Ramos (cell line): Measurements from ENCODE around the gene GNA14.
"Not testable (repeated sequence)": the region's sequence is repeated elsewhere in the genome, so short reads cannot be mapped to it uniquely, and the experiment has no call there.

ENCODE experiments used
- in situ Hi-C: fragments of 300-500 bp; cut with MboI; formaldehyde crosslinking; loops from one replicate; pipeline ENCODE4 v1.14.3; 2022; ENCODE audit warnings: low sequenced_read_pairs; ENCODE audit not compliant: unreplicated experiment

Gene GNA14

DNA sequence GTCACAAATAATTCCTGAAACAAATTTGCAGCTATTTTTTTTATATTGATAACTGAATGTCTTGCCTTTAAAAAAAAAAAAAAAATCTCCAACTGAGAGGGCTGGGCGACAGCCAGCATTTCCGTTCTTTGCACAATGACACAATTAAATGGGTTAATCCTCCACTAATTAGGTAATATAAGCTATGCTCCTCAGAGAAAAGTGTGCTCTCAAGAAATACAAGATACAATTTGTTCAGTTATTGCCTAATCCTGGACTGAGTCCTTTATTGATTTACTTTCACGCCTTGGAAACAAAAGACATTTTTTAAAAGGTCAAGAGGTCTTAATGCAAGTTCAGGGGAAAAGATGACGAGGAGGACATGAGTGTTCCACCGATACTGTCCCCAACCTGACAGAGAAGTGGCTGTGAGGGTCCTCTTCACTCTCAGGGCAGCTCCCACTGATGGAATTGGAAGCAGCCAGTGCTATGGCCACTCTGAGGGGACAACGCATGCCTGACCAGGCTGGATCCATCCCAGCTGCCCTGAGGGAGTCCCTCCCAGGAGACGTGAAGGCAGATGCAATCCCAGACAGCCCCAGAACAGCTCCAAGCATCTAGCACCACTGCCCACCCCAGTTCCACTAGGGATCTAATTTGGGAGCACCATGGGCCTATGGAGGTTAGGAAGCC is 220.7 kb downstream of the GNA14 start:
- in situ Hi-C loops = no loop called here

DNA sequence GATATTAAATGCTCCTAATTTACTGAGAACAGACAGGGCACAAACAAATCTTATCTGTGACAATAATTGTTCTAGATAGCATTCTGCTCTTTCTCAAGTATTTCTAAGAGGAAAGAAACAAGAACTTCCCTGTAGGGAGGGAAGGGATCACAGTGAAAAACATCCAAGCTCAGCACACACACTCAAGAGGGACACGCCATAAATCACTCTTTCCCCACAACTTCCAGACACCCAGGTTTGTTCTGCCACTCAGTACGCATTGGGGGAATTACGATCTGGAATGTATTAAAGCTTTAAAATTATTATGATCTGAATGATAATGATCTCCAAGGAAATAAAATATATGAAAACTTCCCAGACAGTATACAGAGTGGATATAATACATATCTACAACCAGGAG is 221.4 kb downstream of the GNA14 start:
- in situ Hi-C loops = no loop called here

DNA sequence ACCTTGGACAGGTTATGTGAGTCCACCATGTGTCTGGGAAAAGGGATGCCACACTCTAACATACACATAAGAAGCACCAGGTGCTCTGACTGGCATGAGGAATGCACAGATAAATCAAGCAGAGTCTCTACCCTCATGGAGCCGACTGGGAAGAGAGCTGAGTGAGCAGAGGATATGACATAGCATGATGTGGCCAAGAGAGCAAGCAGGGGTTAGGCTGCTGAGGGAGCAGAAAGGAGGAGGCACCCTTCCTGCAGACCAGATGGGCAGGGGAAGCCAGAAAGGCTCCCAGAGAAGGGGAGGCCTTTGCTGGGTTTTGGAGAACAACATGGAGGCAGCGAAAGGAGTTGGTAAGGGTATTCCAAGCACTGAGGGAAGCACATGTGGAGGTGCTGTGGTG is 223.1 kb downstream of the GNA14 start:
- in situ Hi-C loops = no loop called here

DNA sequence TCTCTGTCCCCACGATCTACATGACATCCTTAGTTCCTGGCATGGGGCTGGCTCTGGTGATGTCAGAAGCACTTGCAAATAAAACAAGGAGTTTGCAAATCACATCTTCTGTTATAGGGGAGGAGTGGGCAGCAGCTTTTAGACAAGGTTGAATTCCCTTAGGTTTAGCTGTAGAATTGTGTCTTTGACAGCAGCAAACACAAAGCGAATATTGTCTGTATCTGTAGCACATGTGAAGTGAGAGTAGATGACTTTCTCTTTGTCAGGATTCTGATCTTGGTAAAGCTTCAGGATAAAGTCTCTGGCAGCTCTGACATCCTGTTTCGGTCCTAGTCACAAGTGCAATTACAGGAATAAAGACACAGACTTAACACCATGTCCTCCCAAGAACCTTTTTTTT is 224.3 kb downstream of the GNA14 start:
- in situ Hi-C loops = no loop called here

DNA sequence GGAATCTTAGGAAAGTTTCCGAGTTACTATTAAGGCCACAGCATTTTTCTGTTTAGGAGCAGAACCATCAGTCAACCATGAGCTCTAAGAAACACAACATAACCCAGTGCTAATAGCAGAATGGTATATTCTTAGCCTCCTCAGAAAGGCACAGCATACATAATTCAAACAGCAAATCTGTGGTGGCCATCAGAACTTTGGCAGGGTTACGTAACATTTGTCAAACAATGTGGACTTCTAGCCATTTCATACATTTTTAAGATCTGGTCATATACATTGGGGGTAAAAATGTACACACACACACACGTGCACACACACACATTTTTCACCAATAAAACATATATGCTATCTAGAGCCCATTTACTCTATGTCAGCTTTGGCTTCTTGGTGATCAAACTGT is 225.2 kb downstream of the GNA14 start:
- in situ Hi-C loops = no loop called here

DNA sequence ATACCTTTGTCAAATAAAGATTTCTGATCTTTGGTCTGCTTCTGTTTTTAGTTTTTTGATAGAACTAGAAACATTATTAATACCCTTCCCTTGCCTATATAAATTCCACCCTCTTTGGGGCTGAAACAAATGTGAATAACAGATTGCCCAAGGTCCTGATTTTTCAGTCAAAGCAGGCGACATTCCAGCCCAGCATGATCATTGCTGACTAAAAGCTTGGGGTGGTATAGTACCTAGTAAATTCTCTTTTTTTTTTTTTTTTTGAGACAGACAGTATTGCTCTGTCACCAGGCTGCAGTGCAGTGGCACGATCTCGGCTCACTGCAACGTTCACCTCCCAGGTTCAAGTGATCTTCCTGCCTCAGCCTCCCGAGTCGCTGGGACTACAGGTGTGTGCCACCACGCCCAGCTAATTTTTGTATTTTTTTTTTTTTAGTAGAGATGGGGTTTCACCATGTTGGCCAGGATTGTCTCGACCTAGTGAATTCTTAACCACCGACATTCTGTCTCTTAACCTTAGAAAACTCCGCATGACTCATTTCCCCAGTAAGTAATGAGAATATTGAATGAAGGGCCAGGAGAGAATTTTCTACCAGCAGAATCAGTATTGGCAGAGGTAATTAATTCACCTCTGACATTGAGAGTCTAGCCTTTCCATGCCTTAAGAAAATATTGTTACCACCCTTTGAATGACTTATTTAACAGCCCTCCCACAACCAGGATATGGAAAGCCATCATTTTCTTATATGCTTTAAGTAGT is 226.4 kb downstream of the GNA14 start:
- in situ Hi-C loops = no loop called here

DNA sequence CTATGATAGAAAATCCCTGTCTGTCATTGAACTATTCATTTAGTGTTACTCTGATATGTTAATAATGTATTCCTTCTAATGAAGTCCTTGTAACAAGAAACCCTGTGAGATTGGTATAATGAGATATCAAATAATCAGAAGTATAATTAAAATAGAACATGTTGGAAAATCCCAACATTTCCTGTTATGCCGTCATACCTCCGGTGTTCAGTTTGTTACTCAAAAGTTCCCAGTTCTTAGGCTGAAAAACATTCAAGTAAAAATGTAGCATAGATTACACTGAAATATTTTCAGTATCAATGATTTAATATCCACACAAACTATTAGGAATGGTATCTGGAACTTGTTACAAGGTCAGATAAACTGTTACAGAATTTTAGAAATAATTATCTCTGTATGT is 227.5 kb downstream of the GNA14 start:
- in situ Hi-C loops = no loop called here

DNA sequence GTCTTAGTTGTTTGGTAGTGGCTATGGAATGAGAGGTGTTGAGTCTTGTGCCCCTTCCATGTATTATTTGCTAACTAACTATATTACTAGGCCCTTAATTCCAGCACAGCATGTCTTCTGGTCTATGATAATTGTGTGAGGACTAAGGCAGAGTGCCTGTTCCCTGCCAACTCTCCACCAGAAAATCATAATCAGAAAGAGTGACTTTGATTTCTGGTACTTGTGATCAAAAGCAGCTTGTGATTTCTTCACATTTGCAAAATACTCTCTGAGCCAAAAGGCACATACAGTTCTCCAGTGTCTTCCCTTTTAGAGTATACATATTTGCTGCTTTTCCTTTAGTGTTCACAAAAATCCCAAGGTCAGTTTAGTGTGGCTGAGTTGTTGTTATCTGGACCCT is 229.9 kb downstream of the GNA14 start:
- in situ Hi-C loops = no loop called here

DNA sequence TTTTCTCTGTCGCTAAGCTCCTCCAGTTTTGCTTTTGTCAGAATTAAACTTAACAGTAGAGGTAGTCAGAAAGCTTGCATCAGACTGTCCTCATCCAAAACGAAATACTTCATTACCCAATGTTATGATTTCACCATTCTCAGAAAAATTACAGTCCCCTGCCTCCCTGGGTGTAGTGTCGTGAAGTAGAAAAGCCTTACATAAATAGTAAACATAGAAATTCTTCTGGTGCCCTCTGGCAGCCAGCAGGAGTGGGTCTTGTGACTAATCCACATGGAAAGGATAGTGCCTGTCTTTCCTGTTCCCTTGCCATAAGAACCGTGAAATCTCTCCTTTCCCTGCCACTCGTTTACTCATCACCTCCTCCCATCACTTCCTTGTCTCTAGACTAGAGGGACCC is 230.6 kb downstream of the GNA14 start:
- in situ Hi-C loops = no loop called here

DNA sequence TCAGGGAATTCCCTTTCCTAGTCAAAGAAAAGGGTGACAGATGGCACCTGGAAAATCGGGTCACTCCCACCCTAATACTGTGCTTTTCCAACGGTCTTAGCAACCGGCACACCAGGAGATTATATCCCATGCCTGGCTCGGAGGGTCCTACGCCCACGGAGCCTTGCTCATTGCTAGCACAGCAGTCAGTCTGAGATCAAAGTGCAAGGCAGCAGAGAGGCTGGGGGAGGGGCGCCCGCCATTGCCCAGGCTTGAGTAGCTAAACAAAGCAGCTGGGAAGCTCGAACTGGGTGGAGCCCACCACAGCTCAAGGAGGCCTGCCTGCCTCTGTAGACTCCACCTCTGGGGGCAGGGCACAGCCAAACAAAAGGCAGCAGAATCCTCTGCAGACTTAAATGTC is 239.6 kb downstream of the GNA14 start:
- in situ Hi-C loops = not testable (repeated sequence)

DNA sequence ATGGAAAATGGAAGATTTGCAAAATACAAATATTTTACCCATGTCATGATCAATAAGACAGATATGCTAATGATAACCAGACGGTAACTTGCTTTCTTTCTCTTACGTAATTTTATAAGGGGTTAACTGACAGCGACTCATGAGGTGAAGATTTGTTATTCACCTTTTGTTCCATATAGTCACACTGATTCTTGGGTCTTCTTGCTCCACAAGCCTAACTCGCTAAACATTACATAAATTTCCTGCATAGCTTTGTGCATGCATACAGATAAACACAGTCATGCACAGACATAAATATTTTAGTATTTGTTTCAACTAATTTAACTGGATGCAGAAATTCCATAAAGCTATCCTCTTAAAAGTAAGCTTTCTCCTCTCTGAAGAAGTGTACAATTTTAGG is 244.9 kb downstream of the GNA14 start:
- in situ Hi-C loops = no loop called here

DNA sequence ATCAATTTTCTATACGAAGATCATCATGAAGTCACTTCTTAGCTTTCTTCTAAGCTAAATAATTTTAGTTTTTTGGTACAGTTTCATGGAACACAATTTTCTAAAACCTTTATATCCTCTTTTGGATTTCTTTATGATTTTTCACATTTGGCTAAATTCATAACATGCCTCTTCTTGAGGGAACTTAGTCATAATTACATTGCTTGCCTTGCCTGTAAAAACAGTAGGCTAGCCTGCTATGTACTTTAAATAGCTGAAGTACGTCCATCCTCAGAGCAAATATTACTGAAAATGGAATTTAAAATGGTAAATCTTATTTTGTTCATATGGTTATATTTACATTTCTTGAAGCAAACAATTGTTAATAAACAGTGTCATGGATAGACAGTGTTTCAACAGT is 245.8 kb downstream of the GNA14 start:
- in situ Hi-C loops = no loop called here

DNA sequence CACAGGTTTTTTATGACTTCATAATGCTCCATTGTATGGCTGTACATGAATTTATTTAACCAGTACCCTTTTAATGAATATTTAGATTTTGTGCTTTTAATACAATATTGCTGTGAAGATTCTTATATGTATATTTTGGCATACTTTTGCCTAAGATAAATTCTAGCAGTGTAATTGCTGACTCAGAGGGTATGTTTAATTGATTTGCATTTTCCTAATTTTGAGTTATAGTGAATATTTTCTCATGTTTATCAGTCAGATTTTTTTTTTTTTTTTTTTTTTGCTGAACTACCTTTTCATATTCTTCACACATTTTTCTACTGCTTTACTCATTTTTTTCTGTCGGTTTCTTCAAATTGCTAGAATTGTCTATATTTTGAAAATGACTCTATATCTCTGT is 248.2 kb downstream of the GNA14 start:
- in situ Hi-C loops = no loop called here

DNA sequence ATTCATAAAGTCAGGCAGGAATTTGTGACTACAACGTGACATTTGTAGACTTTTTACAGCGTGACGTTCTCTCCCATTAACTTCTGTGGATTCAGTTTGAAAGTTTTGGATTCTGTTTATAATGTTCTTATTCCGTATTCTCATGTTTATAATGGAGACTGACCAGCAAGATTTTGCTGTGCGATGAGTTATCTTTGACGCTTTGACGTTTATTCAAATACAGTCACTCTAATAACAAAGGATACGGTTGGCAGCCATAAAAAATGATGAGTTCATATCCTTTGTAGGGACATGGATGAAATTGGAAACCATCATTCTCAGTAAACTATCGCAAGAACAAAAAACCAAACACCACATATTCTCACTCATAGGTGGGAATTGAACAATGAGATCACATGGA is 249.5 kb downstream of the GNA14 start:
- in situ Hi-C loops = not testable (repeated sequence)

DNA sequence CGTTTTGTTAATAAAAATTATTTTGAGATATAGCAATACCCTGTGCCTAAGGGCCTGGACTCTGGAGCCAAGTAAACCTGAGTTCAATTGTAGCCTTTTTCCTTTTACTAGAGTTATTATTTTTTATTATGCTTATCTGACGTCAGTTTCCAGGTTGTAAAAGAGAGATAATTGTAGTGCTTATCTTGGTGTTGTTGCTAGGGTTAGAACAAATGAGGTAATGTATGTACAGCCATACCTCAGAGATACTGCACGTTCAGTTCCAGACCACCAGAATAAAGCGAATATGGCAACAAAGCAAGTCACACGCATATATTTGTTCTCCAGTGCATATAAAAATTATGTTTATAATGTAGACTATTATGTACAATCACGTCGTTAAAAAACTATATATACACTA is 255.8 kb downstream of the GNA14 start:
- in situ Hi-C loops = no loop called here

DNA sequence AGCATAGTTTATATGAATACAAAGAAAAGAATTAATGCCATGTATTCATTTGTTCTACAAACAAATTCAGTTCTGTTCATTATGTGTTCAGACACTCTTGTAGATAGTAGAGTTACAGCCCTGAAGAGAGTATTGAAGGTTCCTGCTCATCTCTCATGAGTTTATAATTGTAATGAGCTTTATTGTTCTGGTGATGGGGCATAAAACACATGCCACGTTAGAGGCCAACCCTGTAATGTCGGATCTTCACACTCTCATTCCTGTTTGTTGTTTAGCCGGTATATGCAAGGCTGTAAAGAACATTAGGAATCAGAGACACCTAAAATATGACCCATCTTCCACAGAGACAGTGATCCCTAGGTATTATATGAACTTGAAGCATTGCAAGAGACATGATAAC is 256.3 kb downstream of the GNA14 start:
- in situ Hi-C loops = no loop called here

DNA sequence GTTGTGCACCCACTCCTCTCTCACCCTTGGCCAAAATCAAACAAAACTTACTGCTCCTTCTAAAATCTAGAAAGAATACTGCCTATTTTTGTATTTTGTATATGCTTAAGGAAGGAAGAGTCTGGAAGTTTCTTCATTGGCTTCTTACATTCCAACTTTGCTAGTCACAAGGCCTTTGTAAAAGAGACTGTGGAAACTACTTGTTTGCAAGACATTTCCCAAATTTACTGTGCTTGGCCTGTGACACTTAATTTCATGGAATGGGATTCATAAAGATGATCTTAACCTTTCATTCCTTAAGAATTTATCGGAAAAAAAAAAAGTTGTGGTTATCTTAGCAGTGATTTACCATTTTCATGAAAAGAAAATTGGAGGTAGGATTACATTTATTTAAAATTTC is 261.9 kb downstream of the GNA14 start:
- in situ Hi-C loops = no loop called here

DNA sequence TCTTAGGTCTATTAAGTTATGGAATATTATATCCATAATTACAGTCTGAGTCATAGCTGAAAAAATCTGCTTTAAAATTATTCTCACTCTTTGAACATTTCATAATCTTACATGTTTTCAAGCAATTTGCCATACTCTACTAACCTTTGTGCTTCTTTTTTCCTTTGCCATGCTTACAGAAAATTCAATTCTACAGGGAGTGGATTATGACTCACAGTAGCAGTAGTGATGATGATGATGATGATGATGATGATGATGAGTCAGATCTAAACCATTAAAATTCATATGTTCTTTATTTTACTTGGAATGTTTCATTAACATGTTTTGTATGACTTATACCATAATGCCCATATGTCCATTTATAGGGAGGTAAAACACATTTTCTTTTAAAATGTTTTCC is 263.7 kb downstream of the GNA14 start:
- in situ Hi-C loops = no loop called here

DNA sequence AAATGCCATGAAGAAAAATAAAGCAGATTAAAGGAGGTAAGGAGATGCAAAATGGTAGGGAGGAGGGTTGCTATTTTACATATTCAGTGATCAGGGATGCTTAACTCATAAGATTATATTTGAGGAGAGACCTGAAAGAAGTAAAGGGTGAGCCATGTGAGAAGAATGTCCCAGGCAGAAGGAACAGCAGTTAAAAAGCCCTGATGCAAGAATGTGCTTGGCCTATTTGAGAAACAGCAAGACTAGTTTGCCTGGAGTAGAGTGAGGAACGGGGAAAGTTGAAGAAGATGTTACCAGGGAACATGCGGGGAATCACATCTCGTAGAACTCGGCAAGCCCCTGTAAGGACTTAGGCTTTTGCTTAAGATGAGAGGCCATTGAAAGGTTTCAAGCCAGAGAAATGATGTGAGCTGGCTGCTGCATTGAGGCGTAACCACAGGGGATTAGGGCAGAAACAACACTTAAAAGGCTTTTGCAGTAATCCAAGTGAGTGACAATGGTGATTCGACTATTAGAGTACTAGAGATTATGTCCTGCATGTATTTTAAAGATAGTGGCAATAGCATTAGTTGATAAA is 272.1 kb downstream of the GNA14 start:
- in situ Hi-C loops = no loop called here

DNA sequence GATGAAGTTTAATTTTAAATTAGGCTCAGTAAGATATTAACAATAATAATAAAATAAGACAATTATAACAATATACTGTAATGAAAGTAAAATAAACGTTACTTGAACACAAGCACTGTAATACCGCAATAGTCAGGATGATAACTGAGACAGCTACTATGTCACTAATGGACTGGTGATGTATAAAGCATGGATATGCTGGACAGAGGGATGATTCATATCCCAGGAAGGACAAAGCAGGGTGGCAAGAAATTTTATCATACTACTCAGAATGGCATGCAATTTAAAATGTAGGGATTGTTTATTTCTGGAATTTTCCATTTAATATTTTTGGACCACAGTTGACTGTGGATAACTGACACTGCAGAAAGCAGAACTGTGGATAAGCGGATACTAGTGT is 273.9 kb downstream of the GNA14 start:
- in situ Hi-C loops = no loop called here
